BJ (cell line): ENCODE data around the gene CTSF. TPM values are rescaled to one million over a fixed set of nuclear protein-coding genes. Genes with fewer than 3 reads are reported as not detected.

Source experiments
- CTCF ChIA-PET: fragments of 350-600 bp; formaldehyde crosslinking; extraction: SDS; loops from one replicate; lab custom pipeline; 2021; ENCODE audit warnings: antibody characterized with exemption, inconsistent platforms; lab: Yijun Ruan, JAX
- POLR2A ChIA-PET: fragments of 300-600 bp; sonication (Branson Sonifier 250); formaldehyde crosslinking; extraction: SDS; loops from one replicate; lab custom pipeline; 2021; ENCODE audit warnings: antibody characterized with exemption; lab: Charles Lee
- DNase-seq: peaks from one replicate; pipeline ENCODE4 v3.0.0-alpha.2; 2011; ENCODE audit warnings: low read depth
- H3K27me3 ChIP-seq: 2 replicates; pipeline ENCODE4 v1.6.0; 2011; ENCODE audit warnings: low read length; ENCODE audit not compliant: control insufficient read depth, insufficient read depth
- H3K36me3 ChIP-seq: 2 replicates; pipeline ENCODE4 v1.5.1; 2011; ENCODE audit warnings: low read length; ENCODE audit not compliant: control insufficient read depth, insufficient read depth
- H3K4me3 ChIP-seq: 2 replicates; pipeline ENCODE4 v1.5.1; 2011; ENCODE audit warnings: low read depth, mild to moderate bottlenecking, control low read depth, low read length
- CTCF ChIP-seq: IDR thresholded peaks from 2 replicates; pipeline ENCODE4 v1.5.1; 2011; ENCODE audit warnings: low read depth, mild to moderate bottlenecking, control low read depth, inconsistent platforms, low read length, moderate library complexity; ENCODE audit not compliant: insufficient read depth
- polyA plus RNA-seq: library from polyadenylated mRNA; depleted of rRNA; stranded (reverse); fragments of >200 nt; gene quantifications from 2 replicates; pipeline ENCODE4 v1.2.3, GENCODE V29; 2011

The CTSF gene
- polyA plus RNA-seq, 1 experiment, result 44.0 TPM

GRCh38 chr11:66580803-66581202, 12.4 kb upstream of the CTSF start:
- TF ChIP-seq CTCF, result no peak
- DNase-seq, result no peak
- ChIA-PET CTCF (interaction anchor here (1.1 to 2.9 kb wide), 4 partner anchors 10 to 97 kb away, joined by 3 to 12 read pairs (median 6); partner anchors contain the start of genes CCDC87, CCS and RBM4B), POLR2A (no interaction called here)
- Histone ChIP-seq H3K36me3 (no peaks in the 10 kb centered on the region), H3K4me3 (no peak overlapping the region), H3K27me3 (peaks cover 2% of the 10 kb centered on the region; the same call in 1 of the 2 replicates)

- Histone ChIP-seq H3K36me3 (no peaks in the 10 kb centered on the region), H3K4me3 (no peak overlapping the region), H3K27me3 (peaks cover 2% of the 10 kb centered on the region; the same call in 1 of the 2 replicates)
- POLR2A ChIA-PET, result no interaction called here
- TF ChIP-seq CTCF, result peak; percentile 86
- CTCF ChIA-PET, result interaction anchor here (0.5 to 3.3 kb wide), 13 partner anchors 10 to 218 kb away, joined by 3 to 67 read pairs (median 3); partner anchors contain the start of genes CTSF and RBM4B
- no peak for DNase-seq
These were observed 10.7 kb upstream of the CTSF start for GRCh38 chr11:66579017-66579606.

GRCh38 chr11:66570850-66571180, 2.4 kb upstream of the CTSF start:
- no peak for TF ChIP-seq CTCF
- H3K36me3 ChIP-seq, result peaks cover 1% of the 10 kb centered on the region; the same call in 1 of the 2 replicates
- no peak for DNase-seq
- no peaks in the 10 kb centered on the region for H3K27me3 ChIP-seq
- no peak overlapping the region for H3K4me3 ChIP-seq
- ChIA-PET POLR2A (no interaction called here), CTCF (no interaction called here)

GRCh38 chr11:66570079-66570849, 1.9 kb upstream of the CTSF start:
- no peak for DNase-seq
- Histone ChIP-seq H3K4me3 (no peak overlapping the region), H3K27me3 (no peaks in the 10 kb centered on the region), H3K36me3 (peaks cover 3% of the 10 kb centered on the region)
- TF ChIP-seq CTCF, result no peak
- ChIA-PET CTCF (interaction anchor here (1.7 to 3.3 kb wide), 3 partner anchors 8 to 111 kb away, joined by 5 to 18 read pairs (median 11); partner anchors contain the start of gene RBM4B), POLR2A (no interaction called here)

GRCh38 chr11:66569076-66569475, 670 bp upstream of the CTSF start:
- POLR2A ChIA-PET, result no interaction called here
- H3K4me3 ChIP-seq, result no peak overlapping the region
- H3K36me3 ChIP-seq, result peaks cover 3% of the 10 kb centered on the region
- CTCF ChIA-PET, result interaction anchor here (1.5 to 3.3 kb wide), 5 partner anchors 9 to 113 kb away, joined by 4 to 18 read pairs (median 7); partner anchors contain the start of genes ACTN3, RBM4B and ZDHHC24
- H3K27me3 ChIP-seq, result no peaks in the 10 kb centered on the region
- no peak for DNase-seq
- no peak for TF ChIP-seq CTCF
